ENCODE data around the gene PTGDS.
A peak's percentile ranks its signal among the peaks of the same experiment; 100 is the strongest.
"Not testable (repeated sequence)": the region's sequence is repeated elsewhere in the genome, so short reads cannot be mapped to it uniquely, and the experiment has no call there.

PTGDS gene

DNA sequence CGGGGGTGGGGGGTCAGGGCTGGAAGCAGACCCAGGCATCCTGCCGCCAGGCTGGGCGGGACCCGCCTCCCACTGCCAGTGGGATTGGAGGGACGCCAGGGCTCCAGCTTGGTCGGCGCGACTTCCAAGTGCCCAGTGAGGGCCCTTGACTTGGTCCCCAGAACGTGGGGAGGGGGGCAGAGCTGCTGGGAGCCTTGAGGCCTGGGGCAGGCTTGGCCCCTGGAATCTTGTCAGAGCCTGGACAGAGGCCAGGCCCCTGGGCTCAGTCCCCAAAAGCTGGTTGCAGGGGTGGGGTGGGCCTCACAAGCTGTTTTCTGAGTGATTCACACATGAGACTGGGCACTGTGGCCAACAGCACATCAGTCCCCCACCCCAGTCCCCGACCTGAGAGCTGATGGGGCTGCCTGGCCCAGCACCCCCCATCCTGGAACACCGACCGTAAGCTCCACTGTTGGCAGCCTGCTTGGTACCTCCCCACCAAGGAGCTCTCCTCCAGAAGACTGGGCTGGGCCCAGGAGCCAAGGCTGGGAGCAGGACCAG lies 18.5 kb downstream of the PTGDS start:
- H3K4me3 ChIP-seq (ENCODE audit: low read depth, low read length), result no peak overlapping the region; the same call in 1 of the 2 replicates
- H3K4me1 ChIP-seq (ENCODE audit: control insufficient read depth, insufficient read depth, low read length), result peaks cover 20% of the 10 kb centered on the region
- no peaks in the 10 kb centered on the region for H3K36me3 ChIP-seq (ENCODE audit: control insufficient read depth, insufficient read depth, low read length)
- peaks cover 4% of the 10 kb centered on the region for H3K9me3 ChIP-seq (ENCODE audit: control insufficient read depth, insufficient read depth, low read depth, low read length)
- peaks cover 23% of the 10 kb centered on the region for H3K27me3 ChIP-seq (ENCODE audit: control insufficient read depth, insufficient read depth, low read length)
- H3K27ac ChIP-seq (ENCODE audit: low read depth, low read length), result no peak overlapping the region
- no peak overlapping the region for H3K9ac ChIP-seq (ENCODE audit: low read length)

DNA sequence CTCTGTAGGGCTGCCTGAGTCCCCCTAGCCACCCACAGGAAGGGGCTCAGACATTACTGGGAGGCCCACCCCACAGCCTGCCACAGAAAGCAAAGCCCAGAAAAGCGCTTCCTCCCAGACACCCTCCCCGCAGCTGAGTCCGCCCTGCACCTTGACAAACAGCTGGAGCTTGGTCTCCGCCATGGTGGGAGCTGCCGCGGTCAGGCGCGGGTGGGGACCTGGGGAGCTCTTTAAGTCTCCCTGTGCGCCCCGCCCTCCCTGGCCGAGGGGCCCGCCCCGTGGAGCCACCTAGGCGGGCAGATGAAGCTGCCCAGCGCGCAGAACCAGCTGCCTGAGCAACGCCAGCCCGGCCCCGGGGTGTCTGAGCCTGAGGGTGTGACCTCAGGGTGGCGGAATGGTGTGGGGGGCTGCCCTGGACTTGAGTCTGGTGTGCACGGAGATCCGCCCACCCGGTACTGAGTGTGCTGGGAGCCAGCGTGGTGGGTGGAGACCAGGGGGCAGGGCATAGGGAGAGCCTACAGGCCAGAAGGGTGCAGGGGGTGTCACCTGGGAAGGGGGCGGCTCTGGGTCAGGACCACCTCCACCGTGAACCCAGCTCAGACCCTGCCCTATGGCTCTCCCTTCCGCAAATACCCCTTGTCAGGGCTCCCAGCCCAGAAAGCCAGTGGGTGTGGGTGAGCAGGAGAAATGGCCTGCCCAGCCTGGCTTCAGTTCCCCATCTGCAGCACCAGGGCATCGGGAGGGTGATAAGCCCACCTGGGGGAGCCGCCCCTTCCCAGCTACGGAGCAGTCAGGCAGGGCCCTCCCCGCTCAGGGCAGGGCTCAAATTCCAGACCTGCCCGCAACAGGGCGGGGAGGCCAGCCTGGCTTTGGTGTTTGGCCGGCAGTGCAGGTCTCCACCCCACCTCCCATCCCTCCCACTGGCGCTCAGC lies 19.3 kb downstream of the PTGDS start, which contains the start of gene CLIC3:
CLIC3 (minus strand) TSS at position 208 of the 932 bp plus-strand sequence; CDS start at position 183, 25 bp downstream.
- no peaks in the 10 kb centered on the region for H3K36me3 ChIP-seq (ENCODE audit: control insufficient read depth, insufficient read depth, low read length)
- no peak within 1 kb of the TSS for H3K27ac ChIP-seq (ENCODE audit: low read depth, low read length)
- no peak within 1 kb of the TSS for H3K9ac ChIP-seq (ENCODE audit: low read length)
- H3K4me3 ChIP-seq (ENCODE audit: low read depth, low read length), result peak within 1 kb of the TSS; percentile 37; the same call in 1 of the 2 replicates
- no peaks in the 10 kb centered on the region for H3K9me3 ChIP-seq (ENCODE audit: control insufficient read depth, insufficient read depth, low read depth, low read length)
- peaks cover 20% of the 10 kb centered on the region for H3K4me1 ChIP-seq (ENCODE audit: control insufficient read depth, insufficient read depth, low read length)
- peaks cover 23% of the 10 kb centered on the region for H3K27me3 ChIP-seq (ENCODE audit: control insufficient read depth, insufficient read depth, low read length)

DNA sequence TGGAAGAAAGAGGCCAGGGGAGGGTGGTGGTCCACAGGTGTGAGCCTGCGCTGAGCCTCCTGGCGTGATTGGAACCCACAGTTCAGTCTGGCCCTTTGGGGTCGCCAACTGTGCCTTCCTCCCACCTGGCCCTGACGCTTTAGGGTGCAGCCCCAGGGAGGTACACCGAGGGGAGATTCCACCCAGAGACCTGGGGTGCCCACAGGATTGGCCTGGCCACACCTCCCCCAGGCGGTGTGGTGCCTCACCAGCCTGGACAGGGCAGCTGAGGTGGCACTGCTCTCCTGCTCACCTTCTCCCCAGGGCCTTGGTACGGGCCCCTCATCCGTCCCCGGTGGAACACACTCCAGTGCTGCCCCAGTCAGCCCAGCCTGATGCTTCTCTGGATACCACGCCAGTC lies 20.1 kb downstream of the PTGDS start:
- Histone ChIP-seq H3K9me3 (ENCODE audit: control insufficient read depth, insufficient read depth, low read depth, low read length) (no peaks in the 10 kb centered on the region), H3K27ac (ENCODE audit: low read depth, low read length) (no peak overlapping the region), H3K36me3 (ENCODE audit: control insufficient read depth, insufficient read depth, low read length) (no peaks in the 10 kb centered on the region), H3K9ac (ENCODE audit: low read length) (no peak overlapping the region), H3K4me1 (ENCODE audit: control insufficient read depth, insufficient read depth, low read length) (peaks cover 20% of the 10 kb centered on the region), H3K4me3 (ENCODE audit: low read depth, low read length) (0 out of 2 replicates have a peak overlapping the region, but pooled peaks have one; percentile 37), H3K27me3 (ENCODE audit: control insufficient read depth, insufficient read depth, low read length) (peaks cover 23% of the 10 kb centered on the region)

DNA sequence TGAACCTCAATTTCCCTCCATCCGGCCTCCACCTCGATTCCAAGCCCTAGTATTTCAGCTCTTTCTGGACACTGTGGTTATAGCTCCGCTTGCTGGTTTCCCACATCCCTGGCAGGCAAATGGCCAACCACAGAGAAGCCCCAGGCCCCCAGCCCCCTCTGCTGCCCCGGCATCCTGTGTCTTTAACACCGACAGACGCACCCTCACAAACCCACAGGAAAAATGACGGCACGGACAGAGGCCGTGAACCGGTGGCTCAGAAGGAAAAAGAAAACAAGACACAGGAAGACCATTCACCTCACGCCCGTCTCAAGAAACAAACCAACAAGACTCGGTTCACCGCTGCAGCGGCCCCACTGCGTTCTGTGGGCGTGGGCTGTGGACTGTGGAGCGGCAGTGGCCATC lies 20.5 kb downstream of the PTGDS start:
- Histone ChIP-seq H3K27ac (ENCODE audit: low read depth, low read length) (no peak overlapping the region), H3K36me3 (ENCODE audit: control insufficient read depth, insufficient read depth, low read length) (no peaks in the 10 kb centered on the region), H3K9me3 (ENCODE audit: control insufficient read depth, insufficient read depth, low read depth, low read length) (no peaks in the 10 kb centered on the region), H3K4me1 (ENCODE audit: control insufficient read depth, insufficient read depth, low read length) (peaks cover 19% of the 10 kb centered on the region), H3K4me3 (ENCODE audit: low read depth, low read length) (no peak overlapping the region), H3K9ac (ENCODE audit: low read length) (no peak overlapping the region), H3K27me3 (ENCODE audit: control insufficient read depth, insufficient read depth, low read length) (peaks cover 23% of the 10 kb centered on the region)

GRCh38 chr9:137000177-137000930 lies 23.1 kb downstream of the PTGDS start:
- peaks cover 16% of the 10 kb centered on the region for H3K4me1 ChIP-seq (ENCODE audit: control insufficient read depth, insufficient read depth, low read length)
- peaks cover 11% of the 10 kb centered on the region for H3K27me3 ChIP-seq (ENCODE audit: control insufficient read depth, insufficient read depth, low read length)
- H3K4me3 ChIP-seq (ENCODE audit: low read depth, low read length), result no peak overlapping the region
- H3K9me3 ChIP-seq (ENCODE audit: control insufficient read depth, insufficient read depth, low read depth, low read length), result peaks cover 4% of the 10 kb centered on the region; the same call in 1 of the 2 replicates
- no peak overlapping the region for H3K27ac ChIP-seq (ENCODE audit: low read depth, low read length)
- H3K9ac ChIP-seq (ENCODE audit: low read length), result no peak overlapping the region
- no peaks in the 10 kb centered on the region for H3K36me3 ChIP-seq (ENCODE audit: control insufficient read depth, insufficient read depth, low read length)

GRCh38 chr9:137001857-137002645 lies 24.7 kb downstream of the PTGDS start:
- Histone ChIP-seq H3K4me3 (ENCODE audit: low read depth, low read length) (no peak overlapping the region), H3K9ac (ENCODE audit: low read length) (no peak overlapping the region), H3K9me3 (ENCODE audit: control insufficient read depth, insufficient read depth, low read depth, low read length) (peaks cover 4% of the 10 kb centered on the region; the same call in 1 of the 2 replicates), H3K4me1 (ENCODE audit: control insufficient read depth, insufficient read depth, low read length) (peaks cover 4% of the 10 kb centered on the region; the same call in 1 of the 2 replicates), H3K36me3 (ENCODE audit: control insufficient read depth, insufficient read depth, low read length) (no peaks in the 10 kb centered on the region), H3K27me3 (ENCODE audit: control insufficient read depth, insufficient read depth, low read length) (no peaks in the 10 kb centered on the region), H3K27ac (ENCODE audit: low read depth, low read length) (no peak overlapping the region)

DNA sequence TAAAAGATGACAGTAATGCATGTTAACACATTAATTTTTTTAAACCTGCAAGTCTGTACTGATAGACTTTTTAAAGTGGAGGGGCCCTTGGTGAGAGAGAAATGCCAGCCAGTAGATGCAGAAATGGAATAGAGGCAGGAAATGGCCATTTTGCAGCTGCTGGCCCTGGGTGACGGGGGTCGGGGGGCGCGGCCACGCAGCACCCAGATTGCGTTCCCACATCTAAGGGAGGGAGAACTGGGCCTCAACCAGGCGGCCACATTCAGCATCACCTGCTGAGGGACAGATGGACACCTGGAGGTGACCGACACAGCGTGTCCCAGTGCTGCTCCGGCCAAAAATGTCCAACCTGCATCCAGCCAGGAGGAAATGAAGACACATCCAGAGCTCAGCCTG lies 25.3 kb downstream of the PTGDS start:
- Histone ChIP-seq H3K9me3 (ENCODE audit: control insufficient read depth, insufficient read depth, low read depth, low read length) (peaks cover 4% of the 10 kb centered on the region; the same call in 1 of the 2 replicates), H3K36me3 (ENCODE audit: control insufficient read depth, insufficient read depth, low read length) (no peaks in the 10 kb centered on the region), H3K9ac (ENCODE audit: low read length) (no peak overlapping the region), H3K27me3 (ENCODE audit: control insufficient read depth, insufficient read depth, low read length) (no peaks in the 10 kb centered on the region), H3K4me3 (ENCODE audit: low read depth, low read length) (no peak overlapping the region), H3K27ac (ENCODE audit: low read depth, low read length) (no peak overlapping the region), H3K4me1 (ENCODE audit: control insufficient read depth, insufficient read depth, low read length) (no peaks in the 10 kb centered on the region)

GRCh38 chr9:137004285-137004684 lies 27.0 kb downstream of the PTGDS start:
- H3K36me3 ChIP-seq (ENCODE audit: control insufficient read depth, insufficient read depth, low read length); H3K27ac ChIP-seq (ENCODE audit: low read depth, low read length); H3K9me3 ChIP-seq (ENCODE audit: control insufficient read depth, insufficient read depth, low read depth, low read length); H3K4me3 ChIP-seq (ENCODE audit: low read depth, low read length); H3K9ac ChIP-seq (ENCODE audit: low read length); H3K27me3 ChIP-seq (ENCODE audit: control insufficient read depth, insufficient read depth, low read length); H3K4me1 ChIP-seq (ENCODE audit: control insufficient read depth, insufficient read depth, low read length): not testable (repeated sequence)

- no peak overlapping the region for H3K27ac ChIP-seq (ENCODE audit: low read depth, low read length)
- H3K36me3 ChIP-seq (ENCODE audit: control insufficient read depth, insufficient read depth, low read length), result no peaks in the 10 kb centered on the region
- H3K9ac ChIP-seq (ENCODE audit: low read length), result no peak overlapping the region
- H3K27me3 ChIP-seq (ENCODE audit: control insufficient read depth, insufficient read depth, low read length), result no peaks in the 10 kb centered on the region
- no peak overlapping the region for H3K4me3 ChIP-seq (ENCODE audit: low read depth, low read length)
- H3K9me3 ChIP-seq (ENCODE audit: control insufficient read depth, insufficient read depth, low read depth, low read length), result peaks cover 4% of the 10 kb centered on the region; the same call in 1 of the 2 replicates
- no peaks in the 10 kb centered on the region for H3K4me1 ChIP-seq (ENCODE audit: control insufficient read depth, insufficient read depth, low read length)
Measured at GRCh38 chr9:137006116-137007003, 29.1 kb downstream of the PTGDS start.

Data from HUES6 (cell line).